K562 (cell line): Measurements from ENCODE around the gene SLC39A9. TPM values are rescaled to one million over a fixed set of nuclear protein-coding genes. Genes with fewer than 3 reads are reported as not detected.

Source experiments
- ATAC-seq: fragments of 200-7000 bp; cut with Tn5 transposase; 3 replicates; pipeline ENCODE4 v1.9.1; 2020; ENCODE audit warnings: moderate library complexity
- BruUV-seq: library from RNA; stranded (reverse); fragments of 400-500 nt; replicated peaks from 2 replicates; lab custom pipeline; 2021; lab: Mats Ljungman, UMichigan
- CTCF ChIA-PET: fragments of 300-600 bp; formaldehyde crosslinking; extraction: SDS; loops from one replicate; lab custom pipeline; 2021; ENCODE audit warnings: low intra/inter-chr PET ratio; lab: Yijun Ruan, JAX
- POLR2A ChIA-PET: fragments of 300-600, 350-650 bp; sonication (Branson Sonifier 250); formaldehyde crosslinking; extraction: SDS; loops from one replicate; lab custom pipeline; 2021; ENCODE audit warnings: antibody characterized with exemption, inconsistent platforms; lab: Yijun Ruan, JAX
- DNase-seq, 4 experiments: peaks; one replicate each; pipeline versions ENCODE4 v3.0.0 to v3.0.0-alpha.2; 2011 to 2018; ENCODE audit warnings: low spot score in 3 of 4, mixed read lengths in 3 of 4; ENCODE audit errors: extremely low read depth in 1 of 4
- FAIRE-seq: peaks from 2 replicates; lab custom pipeline; 2011; peaks lifted over from hg19 to GRCh38; lab: Jason Lieb, UNC
- H2AFZ ChIP-seq: 2 replicates; pipeline ENCODE4 v1.6.0; 2011; ENCODE audit warnings: low read depth, low read length, control low read depth, inconsistent platforms
- H3K27ac ChIP-seq: fragments of 200-600 bp; 3 replicates; pipeline ENCODE4 v1.8.0; 2011; ENCODE audit warnings: low read depth, mild to moderate bottlenecking, control low read depth, inconsistent platforms, low read length, moderate library complexity, mixed read lengths; ENCODE audit errors: extremely low read depth
- H3K27me3 ChIP-seq, 2 experiments: fragments of 300-600 bp in 1 of 2; 2 replicates in 1 of 2; 3 replicates in 1 of 2; pipeline versions ENCODE4 v1.6.0 to v1.8.0; 2011; ENCODE audit warnings: inconsistent platforms in 2 of 2, low read length in 2 of 2, mild to moderate bottlenecking in 1 of 2, mixed read lengths in 1 of 2, moderate library complexity in 1 of 2; ENCODE audit not compliant: control insufficient read depth in 2 of 2, insufficient read depth in 2 of 2
- H3K36me3 ChIP-seq: fragments of 300-600 bp; 3 replicates; pipeline ENCODE4 v1.8.0; 2011; ENCODE audit warnings: mild to moderate bottlenecking, low read length, inconsistent platforms; ENCODE audit not compliant: control insufficient read depth, insufficient read depth
- H3K4me1 ChIP-seq, 2 experiments: fragments of 200-600 bp in 1 of 2; replicated peaks in 1 of 2; 2 replicates in 1 of 2; 3 replicates in 1 of 2; pipeline versions ENCODE4 v1.5.1 to v1.8.0; 2011; ENCODE audit warnings: inconsistent platforms in 2 of 2, low read length in 2 of 2, mild to moderate bottlenecking in 1 of 2, mixed read lengths in 1 of 2, moderate library complexity in 1 of 2; ENCODE audit not compliant: control insufficient read depth in 2 of 2, insufficient read depth in 2 of 2
- H3K4me2 ChIP-seq: 2 replicates; pipeline ENCODE4 v1.6.1; 2011; ENCODE audit warnings: low read length, control low read depth, inconsistent platforms, mixed read lengths; ENCODE audit not compliant: insufficient read depth
- H3K4me3 ChIP-seq: fragments of 200-600 bp; sonication (generic), shearing (Covaris generic); 2 replicates; pipeline ENCODE4 v1.5.1; 2016; ENCODE audit warnings: control low read depth, inconsistent platforms
- H3K79me2 ChIP-seq: fragments of 200-600 bp; 3 replicates; pipeline ENCODE4 v1.8.0; 2011; ENCODE audit warnings: low read length, inconsistent platforms; ENCODE audit not compliant: control insufficient read depth, insufficient read depth
- H3K9ac ChIP-seq, 2 experiments: 2 replicates each; pipeline versions ENCODE4 v1.6.0 to v1.6.1; 2011; ENCODE audit warnings: low read depth in 2 of 2, low read length in 2 of 2, control low read depth in 1 of 2, inconsistent platforms in 1 of 2, mild to moderate bottlenecking in 1 of 2, mixed read lengths in 1 of 2; ENCODE audit not compliant: insufficient read depth in 1 of 2
- H3K9me1 ChIP-seq: one replicate; pipeline ENCODE4 v1.6.0; 2011; ENCODE audit warnings: inconsistent platforms, mild to moderate bottlenecking, low read length, moderate library complexity; ENCODE audit not compliant: control insufficient read depth, insufficient read depth
- H3K9me3 ChIP-seq: replicated peaks from 2 replicates; pipeline ENCODE4 v1.5.1; 2011; ENCODE audit warnings: low read depth, low read length, inconsistent platforms; ENCODE audit not compliant: control insufficient read depth, insufficient read depth
- H4K20me1 ChIP-seq: replicated peaks from 2 replicates; pipeline ENCODE4 v1.6.1; 2011; ENCODE audit warnings: low read length, inconsistent platforms, mixed read lengths; ENCODE audit not compliant: control insufficient read depth, insufficient read depth
- BRCA1 ChIP-seq, 2 experiments: fragments of 450-650 bp in 1 of 2; sonication (generic) in 1 of 2; formaldehyde crosslinking in 1 of 2; IDR thresholded peaks; 2 replicates each; pipeline versions ENCODE4 v1.5.0 to v1.6.1; 2017 to 2020; ENCODE audit warnings: mild to moderate bottlenecking in 1 of 2, missing genetic modification reagents in 1 of 2
- CC2D1A ChIP-seq: fragments of 450-650 bp; IDR thresholded peaks from 2 replicates; pipeline ENCODE4 v1.6.1; 2017; ENCODE audit warnings: mild to moderate bottlenecking
- DLX4 ChIP-seq: fragments of 250-450 bp; sonication (Bioruptor Pico); IDR thresholded peaks from 2 replicates; pipeline ENCODE4 v1.6.1; 2021; ENCODE audit warnings: mild to moderate bottlenecking
- FOSL1 ChIP-seq: fragments of 200-800 bp; sonication (Bioruptor generic); conservative IDR thresholded peaks from 2 replicates; pipeline ENCODE4 v1.6.1; 2016; ENCODE audit warnings: missing genetic modification characterization, missing compliant biosample characterization
- FOXM1 ChIP-seq, 2 experiments: fragments of 450-650 bp in 1 of 2; sonication (generic) in 1 of 2; formaldehyde crosslinking in 1 of 2; IDR thresholded peaks; 2 replicates each; pipeline versions ENCODE4 v1.6.1 to v1.9.0; 2017 to 2022; ENCODE audit warnings: low read depth in 2 of 2, mild to moderate bottlenecking in 2 of 2, missing genetic modification reagents in 1 of 2, moderate library complexity in 1 of 2
- FOXO4 ChIP-seq: fragments of 450-650 bp; formaldehyde crosslinking; IDR thresholded peaks from 2 replicates; pipeline ENCODE4 v1.4.0; 2020; ENCODE audit warnings: mild to moderate bottlenecking, moderate library complexity
- FUS ChIP-seq: fragments of 200-400 bp; formaldehyde crosslinking; optimal IDR thresholded peaks from 2 replicates; pipeline ENCODE3; 2017; ENCODE audit warnings: low read depth, low read length
- NCOA2 ChIP-seq, 2 experiments: fragments of 450-650 bp; IDR thresholded peaks; 2 replicates each; pipeline ENCODE4 v1.6.1; 2018; ENCODE audit warnings: mild to moderate bottlenecking in 2 of 2, moderate library complexity in 1 of 2; ENCODE audit not compliant: partially characterized antibody in 2 of 2
- POLR2B ChIP-seq: fragments of 450-650 bp; IDR thresholded peaks from 2 replicates; pipeline ENCODE4 v1.6.1; 2018; ENCODE audit warnings: low read depth; ENCODE audit not compliant: partially characterized antibody
- SMARCA4 ChIP-seq: fragments of 450-650 bp; IDR thresholded peaks from 2 replicates; pipeline ENCODE4 v1.6.1; 2016
- STAT5A ChIP-seq: IDR thresholded peaks from 2 replicates; pipeline ENCODE4 v1.6.1; 2012; ENCODE audit warnings: low read length, inconsistent platforms, borderline replicate concordance
- XRCC3 ChIP-seq: fragments of 450-650 bp; IDR thresholded peaks from 2 replicates; pipeline ENCODE4 v1.6.1; 2017; ENCODE audit warnings: mild to moderate bottlenecking, moderate library complexity
- ZFP1 ChIP-seq: fragments of 450-650 bp; formaldehyde crosslinking; IDR thresholded peaks from 2 replicates; pipeline ENCODE4 v1.4.0; 2020; ENCODE audit warnings: mild to moderate bottlenecking, mixed read lengths
- ZNF324 ChIP-seq: fragments of 250-450 bp; sonication (Bioruptor Pico); IDR thresholded peaks from 2 replicates; pipeline ENCODE4 v1.4.0; 2020; ENCODE audit warnings: mild to moderate bottlenecking
- ZNF551 ChIP-seq: fragments of 250-450 bp; sonication (Bioruptor Pico); IDR thresholded peaks from 2 replicates; pipeline ENCODE4 v1.5.0; 2021; ENCODE audit warnings: mild to moderate bottlenecking, moderate library complexity
- ZNF57 ChIP-seq: fragments of 450-650 bp; formaldehyde crosslinking; IDR thresholded peaks from 2 replicates; pipeline ENCODE4 v1.4.0; 2020; ENCODE audit warnings: mild to moderate bottlenecking, moderate library complexity
- WGBS: fragments of 100-300 bp; shearing (Covaris generic); methylation state at CpG from one replicate; pipeline ENCODE4 v1.1.6; 2016; ENCODE audit warnings: low coverage, mixed read lengths; ENCODE audit not compliant: insufficient coverage; ENCODE audit errors: missing lambda C conversion rate; 5-methylcytosine and 5-hydroxymethylcytosine counted together
- in situ Hi-C: fragments of 300-500 bp; cut with MboI; formaldehyde crosslinking; loops from 4 replicates; pipeline ENCODE4 v1.15.0; 2018; ENCODE audit warnings: inconsistent platforms, mixed read lengths
- intact Hi-C: fragments of 100-400 bp; cut with micrococcal nuclease; formaldehyde crosslinking; loops from 2 replicates; pipeline ENCODE4 v1.14.2; 2022
- polyA plus RNA-seq, 8 experiments: library from polyadenylated mRNA; depleted of rRNA in 4 of 8; stranded (reverse) in 5 of 8; unstranded in 3 of 8; fragments of >200 nt; fragmentation: Nextera tagmentation in 2 of 8; fragmentation: Illumina TruSeq in 1 of 8; extraction: Ambion mirVana in 2 of 8; extraction: Trizol in 1 of 8; gene quantifications; 2 replicates each; pipeline versions ENCODE4 v1.2.1 to v1.2.3, GENCODE V29; 2011 to 2014; ENCODE audit warnings: inconsistent platforms in 1 of 8, missing spikeins in 1 of 8
- total RNA-seq, 7 experiments: library from RNA; depleted of rRNA in 6 of 7; stranded (reverse); fragments of >200 nt in 6 of 7; fragmentation: Illumina TruSeq in 2 of 7; extraction: Trizol in 2 of 7; gene quantifications; 2 replicates each; pipeline versions ENCODE4 v1.2.1 to v1.2.3, GENCODE V29; 2011 to 2021; ENCODE audit warnings: low replicate concordance in 1 of 7

Gene SLC39A9
- total and polyA plus RNA-seq, 9 of the 15 experiments (the other 6 are each of a cell fraction or from before 2014, with no cell fraction given): 18.4 to 66.0 (median 32.5) TPM

- ChIA-PET POLR2A (interaction anchor here (0.7 to 0.9 kb wide), 2 partner anchors 9 to 28 kb away, joined by 3 to 4 read pairs; no protein-coding TSS in a partner anchor), CTCF (no interaction called here)
- no peak overlapping the region for H3K4me3 ChIP-seq
- intact Hi-C loops (no loop called here), in situ Hi-C loops (no loop called here)
- no peak overlapping the region for H3K4me2 ChIP-seq
- no peaks in the 10 kb centered on the region for H3K36me3 ChIP-seq
- no TSS peak for BruUV-seq
- H3K27ac ChIP-seq: no peak overlapping the region
- FAIRE-seq: no peak
- H3K27me3 ChIP-seq: peaks cover 0 to 26% of the 10 kb centered on the region in 2 experiments; a peak in 2 of 5 replicates
- no peaks in the 10 kb centered on the region; the same call in 1 of the 2 replicates for H4K20me1 ChIP-seq
- H3K4me1 ChIP-seq: no peaks in the 10 kb centered on the region
- no peak overlapping the region for H3K9ac ChIP-seq
- no peak for ATAC-seq
- no peaks in the 10 kb centered on the region for H3K9me3 ChIP-seq
- TF ChIP-seq XRCC3 (no peak), POLR2B (no peak), DLX4 (CRISPR knock-in tag) (no peak), STAT5A (no peak)
- H2AFZ ChIP-seq: no peak overlapping the region
- no peaks in the 10 kb centered on the region for H3K9me1 ChIP-seq
- DNase-seq: no peak
- H3K79me2 ChIP-seq: no peaks in the 10 kb centered on the region
- WGBS: 0% methylated on average over 2 of the region's 4 CpGs
These were observed 102.9 kb downstream of the SLC39A9 start for GRCh38 chr14:69501423-69501838.

- Histone ChIP-seq H3K9ac (no peak overlapping the region), H2AFZ (no peak overlapping the region), H3K4me2 (no peak overlapping the region), H3K79me2 (no peaks in the 10 kb centered on the region), H3K4me3 (no peak overlapping the region), H3K36me3 (no peaks in the 10 kb centered on the region), H3K9me3 (no peaks in the 10 kb centered on the region), H4K20me1 (no peaks in the 10 kb centered on the region; the same call in 1 of the 2 replicates), H3K27ac (no peak overlapping the region), H3K4me1 (no peaks in the 10 kb centered on the region), H3K27me3 (peaks cover 0 to 21% of the 10 kb centered on the region in 2 experiments; a peak in 2 of 5 replicates), H3K9me1 (no peaks in the 10 kb centered on the region)
- in situ Hi-C loops (no loop called here), intact Hi-C loops (no loop called here)
- DNase-seq (no peak), FAIRE-seq (no peak), ATAC-seq (no peak)
- no TSS peak for BruUV-seq
- CTCF ChIA-PET: no interaction called here
- 17% methylated on average over 1 of the region's 1 CpG for WGBS
- POLR2A ChIA-PET: interaction anchor here (1.2 kb wide), 1 partner anchor 9 kb away, joined by 6 read pairs; no protein-coding TSS in a partner anchor
- no peak for TF ChIP-seq ZNF551 (CRISPR knock-in tag)
- no peak for TF ChIP-seq ZNF57
- TF ChIP-seq BRCA1 (IDR thresholded peaks at IDR 0.05): no peak
- no peak for TF ChIP-seq BRCA1 (CRISPR knock-in tag; IDR thresholded peaks at IDR 0.05)
- TF ChIP-seq FUS: no peak
- no peak for TF ChIP-seq FOSL1 (tag)
- no peak for TF ChIP-seq NCOA2 (IDR thresholded peaks at IDR 0.05; ENCODE audit: partially characterized antibody in 2 of 2)
- TF ChIP-seq ZFP1 (CRISPR knock-in tag): no peak
- no peak for TF ChIP-seq FOXO4 (CRISPR knock-in tag)
- no peak for TF ChIP-seq CC2D1A
- no peak for TF ChIP-seq ZNF324 (CRISPR knock-in tag)
- no peak for TF ChIP-seq SMARCA4
- no peak for TF ChIP-seq FOXM1 (IDR thresholded peaks at IDR 0.05; ENCODE audit: low read depth)
- no peak for TF ChIP-seq FOXM1 (CRISPR knock-in tag; IDR thresholded peaks at IDR 0.05; ENCODE audit: low read depth)
These were observed 106.3 kb downstream of the SLC39A9 start for GRCh38 chr14:69504775-69505174.
